HS-27A (cell line): Measurements from ENCODE around the gene CBLN3.
A peak's percentile ranks its signal among the peaks of the same experiment; 100 is the strongest.
"Not testable (repeated sequence)": the region's sequence is repeated elsewhere in the genome, so short reads cannot be mapped to it uniquely, and the experiment has no call there.

Experiments
- DNase-seq: peaks from one replicate; pipeline ENCODE4 v3.0.0-alpha.2; 2012; ENCODE audit warnings: low read depth, missing footprints

The CBLN3 gene

GRCh38 chr14:24429395-24430142 lies at the start of gene CBLN3, which contains the start of gene KHNYN:
Gene CBLN3, minus strand, starts transcription at chr14:24429668. Its CDS starts 614 bp downstream, at chr14:24429054.
Gene KHNYN, plus strand, starts transcription at chr14:24429954. Its CDS starts 777 bp downstream, at chr14:24430731.
- DNase-seq, result peak; percentile 83

- no peak for DNase-seq
Measured at GRCh38 chr14:24475261-24475660, 45.8 kb upstream of the CBLN3 start.

GRCh38 chr14:24473211-24473610 lies 43.7 kb upstream of the CBLN3 start:
- DNase-seq, result no peak

- not testable (repeated sequence) for DNase-seq
Measured at GRCh38 chr14:24470450-24470849, 41.0 kb upstream of the CBLN3 start.

GRCh38 chr14:24465805-24466204 lies 36.3 kb upstream of the CBLN3 start:
- DNase-seq, result no peak

- no peak for DNase-seq
Measured at GRCh38 chr14:24465368-24465767, 35.9 kb upstream of the CBLN3 start.

- no peak for DNase-seq
Measured at GRCh38 chr14:24463884-24464785, 34.7 kb upstream of the CBLN3 start.

- no peak for DNase-seq
Measured at GRCh38 chr14:24463017-24463883, 33.8 kb upstream of the CBLN3 start.

- DNase-seq, result no peak
Measured at GRCh38 chr14:24461336-24461735, 31.9 kb upstream of the CBLN3 start.

- DNase-seq, result no peak
Measured at GRCh38 chr14:24459331-24459730, 29.9 kb upstream of the CBLN3 start.

- no peak for DNase-seq
Measured at GRCh38 chr14:24458736-24459135, 29.3 kb upstream of the CBLN3 start.

- DNase-seq, result no peak
Measured at GRCh38 chr14:24456980-24457379, 27.5 kb upstream of the CBLN3 start.

GRCh38 chr14:24450828-24451227 lies 21.4 kb upstream of the CBLN3 start:
- not testable (repeated sequence) for DNase-seq

GRCh38 chr14:24443053-24443665 lies 13.7 kb upstream of the CBLN3 start:
- DNase-seq, result no peak

- peak; percentile 99 for DNase-seq
Measured at GRCh38 chr14:24442240-24443052, 13.0 kb upstream of the CBLN3 start, which contains the start of gene SDR39U1. Gene SDR39U1, minus strand, starts transcription at chr14:24442776. Its CDS starts 7 bp downstream, at chr14:24442769.

- DNase-seq, result peak; percentile 51
Measured at GRCh38 chr14:24441904-24442239, 12.4 kb upstream of the CBLN3 start.

GRCh38 chr14:24441485-24441884 lies 12.0 kb upstream of the CBLN3 start:
- no peak for DNase-seq

GRCh38 chr14:24440606-24441399 lies 11.3 kb upstream of the CBLN3 start:
- DNase-seq, result no peak

GRCh38 chr14:24439830-24440605 lies 10.6 kb upstream of the CBLN3 start:
- DNase-seq, result no peak
